GM12874 (cell line): Measurements from ENCODE around the gene GPRC5C.

Experiments used
- TF ChIP-seq, protein P1 (sequence below): IDR thresholded peaks from 2 replicates; pipeline ENCODE4 v1.5.1; 2011; ENCODE audit warnings: low read depth, mild to moderate bottlenecking, control low read depth, low read length, moderate library complexity; ENCODE audit not compliant: insufficient read depth

The GPRC5C gene

DNA sequence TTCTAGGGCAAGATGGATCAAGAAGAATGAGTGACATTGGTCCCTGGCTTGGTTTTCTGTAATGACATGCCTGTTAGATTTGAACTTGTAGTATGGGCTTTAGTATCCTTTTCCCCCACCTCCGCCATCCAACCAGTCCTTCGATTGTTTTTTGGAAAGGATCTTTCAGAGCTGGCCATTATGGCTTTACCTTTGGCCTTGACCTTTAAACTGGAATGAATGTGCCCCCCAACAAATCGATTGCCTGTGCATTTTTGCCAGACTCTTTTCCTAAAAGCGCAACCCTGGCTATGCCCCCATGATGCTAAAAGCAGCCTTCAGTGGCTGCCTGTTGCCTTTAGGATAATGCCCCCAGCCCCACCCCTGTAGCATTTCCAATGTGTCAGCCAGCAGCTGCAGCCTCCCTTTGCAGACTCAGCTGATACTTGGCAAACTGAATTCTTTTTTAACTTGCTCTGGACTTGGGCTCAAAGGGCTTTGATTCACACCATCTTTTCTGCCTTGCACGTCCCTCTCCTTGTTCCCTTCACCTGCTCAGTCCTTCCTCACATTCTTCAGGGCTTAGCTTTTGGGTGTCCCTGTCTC lies 4.0 kb downstream of the GPRC5C start:
- TF ChIP-seq, protein P1, sequence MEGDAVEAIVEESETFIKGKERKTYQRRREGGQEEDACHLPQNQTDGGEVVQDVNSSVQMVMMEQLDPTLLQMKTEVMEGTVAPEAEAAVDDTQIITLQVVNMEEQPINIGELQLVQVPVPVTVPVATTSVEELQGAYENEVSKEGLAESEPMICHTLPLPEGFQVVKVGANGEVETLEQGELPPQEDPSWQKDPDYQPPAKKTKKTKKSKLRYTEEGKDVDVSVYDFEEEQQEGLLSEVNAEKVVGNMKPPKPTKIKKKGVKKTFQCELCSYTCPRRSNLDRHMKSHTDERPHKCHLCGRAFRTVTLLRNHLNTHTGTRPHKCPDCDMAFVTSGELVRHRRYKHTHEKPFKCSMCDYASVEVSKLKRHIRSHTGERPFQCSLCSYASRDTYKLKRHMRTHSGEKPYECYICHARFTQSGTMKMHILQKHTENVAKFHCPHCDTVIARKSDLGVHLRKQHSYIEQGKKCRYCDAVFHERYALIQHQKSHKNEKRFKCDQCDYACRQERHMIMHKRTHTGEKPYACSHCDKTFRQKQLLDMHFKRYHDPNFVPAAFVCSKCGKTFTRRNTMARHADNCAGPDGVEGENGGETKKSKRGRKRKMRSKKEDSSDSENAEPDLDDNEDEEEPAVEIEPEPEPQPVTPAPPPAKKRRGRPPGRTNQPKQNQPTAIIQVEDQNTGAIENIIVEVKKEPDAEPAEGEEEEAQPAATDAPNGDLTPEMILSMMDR = no peak

DNA sequence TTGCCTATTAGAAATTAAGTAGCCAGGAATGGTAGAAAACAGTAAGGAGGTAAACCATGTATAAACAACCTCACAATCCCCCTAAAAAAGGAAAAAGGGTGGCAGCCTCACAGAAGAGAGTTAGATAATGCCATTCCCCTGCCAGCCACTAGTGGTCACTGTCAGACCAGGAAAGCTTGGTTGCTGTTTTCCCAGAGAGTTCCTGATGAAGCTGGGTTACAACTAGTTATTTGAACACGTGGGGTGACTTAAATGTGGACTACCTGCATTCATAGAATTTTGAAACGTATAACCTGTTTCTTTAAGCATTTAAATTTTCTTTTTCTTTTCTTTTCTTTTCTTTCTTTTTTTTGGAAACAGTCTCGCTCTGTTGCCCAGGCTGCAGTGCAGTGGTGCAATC lies 5.8 kb downstream of the GPRC5C start:
- TF ChIP-seq, protein P1 = peak; percentile 79

DNA sequence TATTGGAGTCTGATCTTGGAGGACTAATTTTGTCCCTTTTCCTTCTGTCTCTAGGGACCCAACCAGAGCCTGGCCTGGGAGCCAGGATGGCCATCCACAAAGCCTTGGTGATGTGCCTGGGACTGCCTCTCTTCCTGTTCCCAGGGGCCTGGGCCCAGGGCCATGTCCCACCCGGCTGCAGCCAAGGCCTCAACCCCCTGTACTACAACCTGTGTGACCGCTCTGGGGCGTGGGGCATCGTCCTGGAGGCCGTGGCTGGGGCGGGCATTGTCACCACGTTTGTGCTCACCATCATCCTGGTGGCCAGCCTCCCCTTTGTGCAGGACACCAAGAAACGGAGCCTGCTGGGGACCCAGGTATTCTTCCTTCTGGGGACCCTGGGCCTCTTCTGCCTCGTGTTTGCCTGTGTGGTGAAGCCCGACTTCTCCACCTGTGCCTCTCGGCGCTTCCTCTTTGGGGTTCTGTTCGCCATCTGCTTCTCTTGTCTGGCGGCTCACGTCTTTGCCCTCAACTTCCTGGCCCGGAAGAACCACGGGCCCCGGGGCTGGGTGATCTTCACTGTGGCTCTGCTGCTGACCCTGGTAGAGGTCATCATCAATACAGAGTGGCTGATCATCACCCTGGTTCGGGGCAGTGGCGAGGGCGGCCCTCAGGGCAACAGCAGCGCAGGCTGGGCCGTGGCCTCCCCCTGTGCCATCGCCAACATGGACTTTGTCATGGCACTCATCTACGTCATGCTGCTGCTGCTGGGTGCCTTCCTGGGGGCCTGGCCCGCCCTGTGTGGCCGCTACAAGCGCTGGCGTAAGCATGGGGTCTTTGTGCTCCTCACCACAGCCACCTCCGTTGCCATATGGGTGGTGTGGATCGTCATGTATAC lies 8.0 kb downstream of the GPRC5C start:
- TF ChIP-seq, protein P1 = no peak

DNA sequence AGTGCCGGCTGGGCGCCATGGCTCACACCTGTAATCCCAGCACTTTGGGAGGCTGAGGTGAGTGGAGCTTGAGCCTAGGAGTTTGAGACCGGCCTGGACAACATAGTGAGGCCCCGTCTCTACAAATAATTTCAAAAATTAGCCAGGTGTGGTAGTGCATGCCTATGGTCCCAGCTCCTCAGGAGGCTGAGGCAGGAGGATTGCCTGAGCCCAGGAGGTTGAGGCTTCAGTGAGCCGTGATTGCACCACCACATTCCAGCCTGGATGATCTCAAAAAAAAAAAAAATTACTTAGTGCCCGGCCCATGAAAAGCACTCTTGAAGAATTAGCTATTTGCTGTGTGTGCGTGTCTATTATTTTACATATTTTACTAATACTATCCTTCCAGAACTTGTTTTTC lies 9.6 kb downstream of the GPRC5C start:
- TF ChIP-seq, protein P1 = no peak

DNA sequence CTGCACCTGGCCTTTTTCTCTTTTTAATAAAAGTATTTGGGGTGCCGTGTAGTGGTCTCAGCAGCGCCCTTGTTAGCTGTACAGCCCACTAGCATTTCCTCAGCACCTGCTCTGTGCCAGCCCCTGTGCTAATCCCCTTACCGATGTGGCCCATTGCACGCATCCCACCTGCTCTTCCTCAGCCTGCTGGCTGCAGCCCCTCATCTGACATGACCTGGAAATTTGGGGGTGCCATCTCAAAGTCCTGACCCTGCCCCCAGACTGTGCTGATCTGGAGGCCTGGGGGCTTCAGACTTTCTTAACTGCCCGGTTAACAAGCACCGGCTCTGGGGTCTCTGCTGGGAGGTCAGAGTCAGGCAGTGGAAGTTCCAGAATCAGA lies 10.4 kb downstream of the GPRC5C start:
- TF ChIP-seq, protein P1 = no peak

DNA sequence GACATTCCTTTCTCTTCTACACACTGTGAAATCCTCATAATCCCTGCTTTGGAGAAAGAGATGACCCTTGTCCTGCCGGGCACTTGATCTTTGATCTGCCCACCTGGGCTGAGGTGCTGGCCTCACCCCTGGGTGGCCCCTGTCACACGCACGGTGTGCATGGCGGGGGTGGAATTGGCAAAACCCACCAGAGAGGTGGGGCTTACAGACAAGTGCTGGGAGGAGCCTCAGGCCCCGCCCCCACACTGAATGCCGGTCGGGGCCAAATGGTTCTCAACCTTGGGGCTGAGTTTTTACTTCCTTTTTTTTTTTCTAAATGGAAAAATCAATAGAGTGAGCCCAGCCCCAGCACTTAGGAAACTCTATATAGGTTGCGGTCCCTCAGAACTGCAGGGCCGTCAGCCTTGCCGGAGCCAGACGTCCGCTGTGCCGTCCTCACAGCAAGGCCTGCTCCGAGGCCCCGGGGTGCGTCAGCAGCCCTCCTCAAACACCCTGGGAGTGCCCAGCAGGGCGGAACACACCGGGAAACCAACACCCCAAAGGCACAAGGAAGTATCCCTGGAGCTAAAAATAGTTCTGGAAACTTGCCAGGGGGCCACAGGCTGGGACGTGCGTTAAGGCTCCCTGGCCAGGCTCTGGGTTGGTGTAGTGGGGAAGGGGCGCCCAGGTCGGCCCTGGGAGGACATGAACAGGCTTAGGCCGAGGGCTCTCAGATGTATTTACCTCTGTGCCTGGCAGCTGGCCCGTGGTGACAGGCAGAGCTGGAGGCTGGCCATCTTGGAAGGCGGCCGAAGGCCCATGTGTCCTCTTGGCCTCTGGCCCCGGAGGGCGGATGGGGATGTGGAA lies 11.0 kb downstream of the GPRC5C start:
- TF ChIP-seq, protein P1 = no peak
